GM18499 (cell line): Measurements from ENCODE around the gene TEX101.
"Not testable (repeated sequence)": the region's sequence is repeated elsewhere in the genome, so short reads cannot be mapped to it uniquely, and the experiment has no call there.

Experiments
- ATAC-seq: cut with Tn5 transposase; IDR thresholded peaks from one replicate; pipeline ENCODE4 v1.9.1; 2021; ENCODE audit warnings: moderate number of reproducible peaks; ENCODE audit not compliant: insufficient read depth, unreplicated experiment

Gene TEX101

GRCh38 chr19:43416951-43417623, 2.4 kb downstream of the TEX101 start:
- no peak for ATAC-seq

- no peak for ATAC-seq
Measured at GRCh38 chr19:43420954-43421353, 6.3 kb downstream of the TEX101 start.

- ATAC-seq = no peak
Measured at GRCh38 chr19:43422000-43422688, 7.5 kb downstream of the TEX101 start.

GRCh38 chr19:43422689-43423066, 8.0 kb downstream of the TEX101 start:
- ATAC-seq = no peak

- no peak for ATAC-seq
Measured at GRCh38 chr19:43423779-43424178, 9.1 kb downstream of the TEX101 start.

- no peak for ATAC-seq
Measured at GRCh38 chr19:43425567-43426392, 11.1 kb downstream of the TEX101 start.

GRCh38 chr19:43429395-43429794, 14.7 kb downstream of the TEX101 start:
- ATAC-seq = no peak

- ATAC-seq = no peak
Measured at GRCh38 chr19:43430142-43430710, 15.5 kb downstream of the TEX101 start.

GRCh38 chr19:43430976-43431375, 16.3 kb downstream of the TEX101 start:
- ATAC-seq = no peak

GRCh38 chr19:43433358-43433673, 18.6 kb downstream of the TEX101 start:
- no peak for ATAC-seq

GRCh38 chr19:43433689-43434088, 19.0 kb downstream of the TEX101 start:
- ATAC-seq = no peak

GRCh38 chr19:43435775-43436174, 21.1 kb downstream of the TEX101 start:
- no peak for ATAC-seq

GRCh38 chr19:43437284-43437683, 22.6 kb downstream of the TEX101 start:
- ATAC-seq = not testable (repeated sequence)

GRCh38 chr19:43437712-43438111, 23.0 kb downstream of the TEX101 start:
- ATAC-seq = no peak

GRCh38 chr19:43438291-43439031, 23.8 kb downstream of the TEX101 start:
- no peak for ATAC-seq

- ATAC-seq = no peak
Measured at GRCh38 chr19:43439032-43439708, 24.5 kb downstream of the TEX101 start.

- ATAC-seq = no peak
Measured at GRCh38 chr19:43439709-43440063, 25.0 kb downstream of the TEX101 start.

GRCh38 chr19:43441716-43442115, 27.0 kb downstream of the TEX101 start:
- no peak for ATAC-seq

- ATAC-seq = not testable (repeated sequence)
Measured at GRCh38 chr19:43444091-43444490, 29.4 kb downstream of the TEX101 start.
